GM04504 (cell line): ENCODE results near the gene CYP4F11.
"Not testable (repeated sequence)": the region's sequence is repeated elsewhere in the genome, so short reads cannot be mapped to it uniquely, and the experiment has no call there.

Experiments
- DNase-seq: peaks from one replicate; pipeline ENCODE4 v3.0.0-alpha.2; 2012; ENCODE audit warnings: low read depth

The CYP4F11 gene

DNA sequence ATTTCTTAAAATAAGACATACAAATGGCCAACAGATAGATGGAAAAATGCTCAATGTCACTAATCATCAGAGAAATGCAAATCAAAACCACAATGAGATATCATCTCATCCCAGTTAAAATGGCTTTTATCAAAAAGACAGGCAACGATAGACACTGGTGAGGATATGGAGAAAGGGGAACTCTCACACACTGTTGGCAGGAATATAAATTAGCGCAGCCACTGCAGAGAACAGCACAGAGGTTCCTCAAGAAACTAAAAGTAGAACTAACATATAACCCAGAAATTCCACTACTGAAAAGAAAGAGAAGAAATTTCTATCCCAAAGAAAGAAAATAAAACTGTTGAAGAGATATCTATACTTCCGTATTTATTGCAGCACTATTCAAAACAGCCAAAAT lies 51.0 kb downstream of the CYP4F11 start:
- DNase-seq = not testable (repeated sequence)

DNA sequence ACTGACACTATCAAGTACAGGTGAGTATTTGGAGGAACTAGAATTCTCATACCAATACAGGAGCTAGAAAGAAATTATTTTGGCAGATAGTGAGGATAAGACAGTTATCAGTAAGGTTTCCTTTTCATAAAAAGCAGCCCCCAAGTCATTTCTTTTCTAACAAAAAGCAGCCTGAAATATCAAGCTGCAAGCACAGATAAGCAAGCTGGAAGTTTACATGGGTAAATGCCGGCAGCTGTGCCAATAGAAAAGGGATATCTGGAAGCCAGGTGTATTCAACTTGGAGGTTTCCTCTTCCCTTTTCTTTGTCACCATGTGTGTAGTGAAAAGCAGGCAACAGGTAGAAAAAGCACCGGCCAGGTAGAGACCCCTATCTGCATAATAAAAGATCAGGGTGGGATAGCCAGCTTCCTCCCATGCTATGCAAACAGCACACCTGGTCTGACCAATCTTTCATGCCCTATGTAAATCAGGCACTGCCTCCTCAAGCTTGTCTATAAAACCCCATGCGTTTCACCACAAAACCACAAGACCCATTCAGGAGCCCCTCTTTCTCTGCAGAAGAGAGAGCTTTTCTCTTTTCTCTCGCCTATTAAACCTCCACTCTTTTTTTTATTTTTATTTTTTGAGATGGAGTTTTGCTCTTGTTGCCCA lies 59.4 kb downstream of the CYP4F11 start:
- DNase-seq = no peak

DNA sequence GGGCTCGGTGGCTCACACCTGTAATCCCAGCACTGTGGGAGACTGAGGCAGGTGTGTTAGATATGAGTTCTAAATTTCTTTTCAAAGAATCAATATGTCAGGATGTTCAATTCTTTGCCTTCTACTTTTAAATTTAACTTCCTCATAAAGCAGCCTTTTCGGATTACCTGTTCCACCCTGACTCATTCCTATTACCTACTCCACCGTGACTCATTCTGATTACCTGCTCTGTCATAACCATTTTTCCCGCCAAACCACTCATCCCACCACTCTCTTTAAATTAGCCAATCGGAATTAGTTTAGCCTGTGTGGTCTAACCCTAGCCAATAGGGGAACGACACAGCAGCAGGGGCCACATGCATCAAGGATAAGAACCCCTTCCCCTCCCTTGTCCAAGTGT lies 60.6 kb downstream of the CYP4F11 start:
- DNase-seq = not testable (repeated sequence)

DNA sequence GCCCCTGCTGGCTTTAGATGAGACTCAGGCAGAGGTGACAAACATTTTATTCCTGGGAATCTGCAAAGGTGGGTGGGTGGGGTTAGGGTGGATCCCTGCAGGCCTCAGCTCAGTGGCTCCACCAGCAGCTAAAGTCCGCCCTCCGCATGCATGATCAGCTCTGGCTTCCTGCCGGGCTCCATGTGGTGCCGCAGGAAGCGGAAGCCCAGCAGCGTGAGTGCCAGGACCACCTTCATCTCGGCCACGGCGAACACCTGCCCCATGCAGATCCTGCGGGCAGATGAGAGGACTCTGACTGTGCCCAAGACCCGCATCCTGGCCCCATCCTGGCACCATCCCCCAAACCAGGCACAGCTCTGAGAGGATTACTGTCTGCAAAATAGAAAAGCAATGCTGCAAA lies 62.8 kb downstream of the CYP4F11 start:
- no peak for DNase-seq

DNA sequence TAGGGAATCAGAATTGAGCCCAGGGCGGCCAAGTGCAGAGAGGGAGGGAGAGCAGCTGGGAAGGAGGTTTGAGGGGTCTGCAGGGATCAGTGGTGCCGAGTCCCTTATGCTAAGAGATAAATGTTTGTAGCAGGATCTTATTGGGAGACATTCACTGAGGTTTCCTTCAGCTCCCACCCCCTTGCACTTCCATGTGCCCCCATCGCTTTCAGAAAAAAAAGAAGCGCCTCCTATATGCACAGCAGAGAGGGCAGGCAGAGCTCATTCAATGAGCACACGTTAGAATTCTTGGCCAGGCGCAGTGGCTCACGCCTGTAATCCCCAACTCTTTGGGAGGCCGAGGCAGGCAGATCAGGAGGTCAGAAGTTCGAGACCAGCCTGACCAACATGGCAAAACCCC lies 64.5 kb downstream of the CYP4F11 start:
- DNase-seq = no peak

DNA sequence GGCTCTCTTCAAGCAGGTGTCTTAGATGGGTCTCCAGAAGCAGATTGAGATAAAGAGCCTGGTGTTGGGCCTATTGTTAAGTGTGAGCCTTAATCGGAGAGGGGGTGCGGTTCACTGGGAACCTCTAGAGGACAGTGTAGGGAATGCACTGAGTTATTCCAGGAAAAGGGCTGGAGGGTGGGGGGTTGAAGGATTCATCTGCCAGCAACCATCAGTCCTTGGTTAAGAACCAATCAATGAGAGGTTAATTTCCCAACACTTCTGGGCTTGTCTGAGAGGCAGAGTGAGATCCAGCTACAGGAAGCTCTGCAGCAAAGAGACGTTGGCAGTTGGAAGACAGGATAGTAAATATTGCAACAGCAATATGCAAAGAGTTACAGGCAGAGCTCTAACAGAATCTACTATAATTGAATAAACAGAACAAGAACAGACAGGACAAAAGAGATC lies 65.2 kb downstream of the CYP4F11 start:
- DNase-seq = no peak

DNA sequence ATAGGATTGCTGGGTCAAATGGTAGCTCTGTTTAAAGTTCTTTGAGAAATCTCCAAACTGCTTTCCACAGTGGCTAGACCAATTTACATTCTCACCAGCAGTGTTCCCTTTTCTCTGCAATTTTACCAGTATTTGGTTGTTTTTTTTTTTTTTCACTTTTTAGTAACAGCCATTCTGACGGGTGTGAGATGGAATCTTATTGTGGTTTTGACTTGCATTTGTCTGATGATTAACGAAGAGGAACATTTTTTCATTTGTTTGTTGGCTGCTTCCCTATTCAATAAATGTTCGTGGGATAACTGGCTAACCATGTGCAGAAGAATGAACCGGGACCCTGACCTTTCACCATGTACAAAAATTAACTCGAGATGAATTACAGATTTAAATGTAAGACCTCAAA lies 67.7 kb downstream of the CYP4F11 start:
- no peak for DNase-seq

DNA sequence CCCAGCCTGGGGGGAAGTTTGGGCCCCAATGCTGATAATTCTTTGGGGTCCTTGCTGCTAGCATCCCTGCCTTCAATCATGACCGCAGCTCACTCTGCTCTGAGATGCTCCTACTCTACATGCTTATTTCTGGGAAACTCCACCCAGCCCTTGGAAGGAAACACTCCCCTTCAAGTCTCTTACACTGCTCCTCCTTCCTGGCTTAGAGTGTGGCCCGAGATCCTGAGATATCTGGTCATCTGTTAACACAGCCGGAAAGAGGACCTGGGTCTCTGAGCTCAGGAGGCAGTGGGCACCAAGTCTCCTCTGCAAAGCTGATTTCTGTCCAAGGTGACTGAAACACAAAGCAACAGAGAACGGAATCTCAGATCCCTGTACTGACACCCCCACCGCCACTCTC lies 69.5 kb downstream of the CYP4F11 start:
- DNase-seq = no peak

DNA sequence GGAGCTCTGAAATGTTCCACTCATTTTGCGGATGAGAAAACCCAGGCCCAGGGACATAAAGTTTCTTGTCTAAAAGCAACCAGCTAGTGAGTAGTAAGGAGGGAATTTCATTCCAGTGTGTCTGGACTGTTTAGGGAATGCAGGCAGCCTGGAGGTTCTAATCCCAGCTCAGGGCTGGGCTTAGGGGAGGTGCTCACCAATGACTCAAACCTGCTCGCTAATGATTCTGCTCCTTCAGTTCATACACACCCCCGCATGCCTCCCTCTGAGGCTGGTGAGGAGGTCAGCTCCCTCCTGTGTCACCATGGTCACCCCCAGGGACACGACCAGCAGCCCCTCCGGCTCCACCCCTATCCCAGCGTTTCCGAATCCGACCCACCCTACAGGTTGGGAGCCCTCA lies 71.1 kb downstream of the CYP4F11 start:
- DNase-seq = no peak

DNA sequence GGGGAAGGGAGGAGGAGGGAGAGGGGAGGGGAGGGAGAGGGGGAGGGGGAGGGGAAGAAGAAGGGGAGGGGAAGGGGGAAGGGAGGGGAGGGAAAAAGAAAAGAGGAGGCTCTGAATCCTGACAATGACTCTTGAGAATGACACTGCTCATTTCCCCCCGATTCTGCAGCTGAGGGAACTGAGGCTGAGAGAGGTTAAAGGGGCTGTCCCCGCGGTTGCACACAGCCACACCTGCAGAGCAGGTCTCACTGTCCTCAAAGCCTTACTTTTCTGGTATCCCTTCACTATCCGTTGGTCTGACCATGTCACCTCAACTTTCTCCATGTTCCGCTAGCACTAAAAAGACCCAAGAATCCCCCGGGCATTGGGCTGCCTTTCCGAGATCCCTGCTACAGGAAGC lies 71.9 kb downstream of the CYP4F11 start:
- DNase-seq = no peak
